SK-N-SH treated with all-trans-retinoic acid at 6 μM for 48 hours (cell line): ENCODE results near the gene PNPLA8.

Experiments used
- ATAC-seq: fragments of 200-7000 bp; cut with Tn5 transposase; 3 replicates; pipeline ENCODE4 v1.9.1; 2020; ENCODE audit warnings: mild to moderate bottlenecking, moderate library complexity
- ARNTL ChIP-seq: fragments of 450-650 bp; formaldehyde crosslinking; IDR thresholded peaks from 2 replicates; pipeline ENCODE4 v1.5.0; 2020; ENCODE audit warnings: low read depth, mild to moderate bottlenecking, moderate library complexity, borderline replicate concordance
- BACH2 ChIP-seq: fragments of 250-450 bp; sonication (Bioruptor Pico); IDR thresholded peaks from 2 replicates; pipeline ENCODE4 v1.9.0; 2021; ENCODE audit warnings: mild to moderate bottlenecking, borderline replicate concordance
- CSDC2 ChIP-seq: fragments of 250-450 bp; sonication (Bioruptor Pico); IDR thresholded peaks from 2 replicates; pipeline ENCODE4 v1.5.0; 2020; ENCODE audit warnings: mild to moderate bottlenecking, moderate library complexity
- CSRNP3 ChIP-seq: fragments of 250-450 bp; sonication (Bioruptor Pico); IDR thresholded peaks from 2 replicates; pipeline ENCODE4 v1.5.1; 2021; ENCODE audit warnings: mild to moderate bottlenecking, moderate library complexity
- ESRRG ChIP-seq: fragments of 250-450 bp; sonication (Bioruptor Pico); IDR thresholded peaks from 2 replicates; pipeline ENCODE4 v1.6.1; 2021; ENCODE audit warnings: mild to moderate bottlenecking
- GLIS3 ChIP-seq: fragments of 250-450 bp; sonication (Bioruptor Pico); IDR thresholded peaks from 2 replicates; pipeline ENCODE4 v1.5.0; 2020; ENCODE audit warnings: mild to moderate bottlenecking, moderate library complexity
- ISL1 ChIP-seq: fragments of 250-450 bp; sonication (Bioruptor Pico); IDR thresholded peaks from 2 replicates; pipeline ENCODE4 v2.1.2; 2022; ENCODE audit warnings: mild to moderate bottlenecking, moderate library complexity
- OSR1 ChIP-seq: fragments of 250-450 bp; sonication (Bioruptor Pico); IDR thresholded peaks from 2 replicates; pipeline ENCODE4 v1.8.0; 2022; ENCODE audit warnings: moderate library complexity, mild to moderate bottlenecking, inconsistent platforms
- RARB ChIP-seq: fragments of 250-450 bp; sonication (Bioruptor Pico); IDR thresholded peaks from 2 replicates; pipeline ENCODE4 v1.8.0; 2021; ENCODE audit warnings: mild to moderate bottlenecking, moderate library complexity
- SNAI2 ChIP-seq: fragments of 250-450 bp; sonication (Bioruptor Pico); IDR thresholded peaks from 2 replicates; pipeline ENCODE4 v1.5.0; 2020; ENCODE audit warnings: mild to moderate bottlenecking, moderate library complexity
- TCF4 ChIP-seq: fragments of 250-450 bp; sonication (Bioruptor Pico); IDR thresholded peaks from 2 replicates; pipeline ENCODE4 v1.8.0; 2021; ENCODE audit warnings: mild to moderate bottlenecking, moderate library complexity, borderline replicate concordance
- ZC3H10 ChIP-seq: fragments of 250-450 bp; sonication (Bioruptor Pico); IDR thresholded peaks from 2 replicates; pipeline ENCODE4 v1.5.1; 2021; ENCODE audit warnings: mild to moderate bottlenecking, moderate library complexity
- ZFP30 ChIP-seq: fragments of 450-650 bp; formaldehyde crosslinking; IDR thresholded peaks from 2 replicates; pipeline ENCODE4 v1.5.0; 2022; ENCODE audit warnings: mild to moderate bottlenecking, moderate library complexity
- ZNF565 ChIP-seq: fragments of 450-650 bp; formaldehyde crosslinking; conservative IDR thresholded peaks from 2 replicates; pipeline ENCODE4 v1.5.0; 2020; ENCODE audit warnings: low read depth, mild to moderate bottlenecking, moderate library complexity
- ZNF70 ChIP-seq: fragments of 450-650 bp; formaldehyde crosslinking; IDR thresholded peaks from 2 replicates; pipeline ENCODE4 v1.5.0; 2020; ENCODE audit warnings: mild to moderate bottlenecking, moderate library complexity
- TF ChIP-seq, protein P1 (sequence below): fragments of 250-450 bp; sonication (Bioruptor Pico); IDR thresholded peaks from 2 replicates; pipeline ENCODE4 v1.5.1; 2020; ENCODE audit warnings: low read depth, mild to moderate bottlenecking, moderate library complexity
- TF ChIP-seq, protein P2 (sequence below): fragments of 250-450 bp; sonication (Bioruptor Pico); IDR thresholded peaks from 2 replicates; pipeline ENCODE4 v1.8.0; 2020; ENCODE audit warnings: mild to moderate bottlenecking, moderate library complexity, borderline replicate concordance
- TF ChIP-seq, protein P3 (sequence below): fragments of 250-450 bp; sonication (Bioruptor Pico); IDR thresholded peaks from 2 replicates; pipeline ENCODE4 v1.5.0; 2020; ENCODE audit warnings: mild to moderate bottlenecking, moderate library complexity

Gene PNPLA8

GRCh38 chr7:108451296-108451848 lies 74.6 kb downstream of the PNPLA8 start:
- no peak for ATAC-seq
- no peak for TF ChIP-seq SNAI2 (CRISPR knock-in tag)
- TF ChIP-seq, protein P1, sequence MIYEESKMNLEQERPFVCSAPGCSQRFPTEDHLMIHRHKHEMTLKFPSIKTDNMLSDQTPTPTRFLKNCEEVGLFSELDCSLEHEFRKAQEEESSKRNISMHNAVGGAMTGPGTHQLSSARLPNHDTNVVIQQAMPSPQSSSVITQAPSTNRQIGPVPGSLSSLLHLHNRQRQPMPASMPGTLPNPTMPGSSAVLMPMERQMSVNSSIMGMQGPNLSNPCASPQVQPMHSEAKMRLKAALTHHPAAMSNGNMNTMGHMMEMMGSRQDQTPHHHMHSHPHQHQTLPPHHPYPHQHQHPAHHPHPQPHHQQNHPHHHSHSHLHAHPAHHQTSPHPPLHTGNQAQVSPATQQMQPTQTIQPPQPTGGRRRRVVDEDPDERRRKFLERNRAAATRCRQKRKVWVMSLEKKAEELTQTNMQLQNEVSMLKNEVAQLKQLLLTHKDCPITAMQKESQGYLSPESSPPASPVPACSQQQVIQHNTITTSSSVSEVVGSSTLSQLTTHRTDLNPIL (CRISPR knock-in tag), result no peak
- TF ChIP-seq, protein P2, sequence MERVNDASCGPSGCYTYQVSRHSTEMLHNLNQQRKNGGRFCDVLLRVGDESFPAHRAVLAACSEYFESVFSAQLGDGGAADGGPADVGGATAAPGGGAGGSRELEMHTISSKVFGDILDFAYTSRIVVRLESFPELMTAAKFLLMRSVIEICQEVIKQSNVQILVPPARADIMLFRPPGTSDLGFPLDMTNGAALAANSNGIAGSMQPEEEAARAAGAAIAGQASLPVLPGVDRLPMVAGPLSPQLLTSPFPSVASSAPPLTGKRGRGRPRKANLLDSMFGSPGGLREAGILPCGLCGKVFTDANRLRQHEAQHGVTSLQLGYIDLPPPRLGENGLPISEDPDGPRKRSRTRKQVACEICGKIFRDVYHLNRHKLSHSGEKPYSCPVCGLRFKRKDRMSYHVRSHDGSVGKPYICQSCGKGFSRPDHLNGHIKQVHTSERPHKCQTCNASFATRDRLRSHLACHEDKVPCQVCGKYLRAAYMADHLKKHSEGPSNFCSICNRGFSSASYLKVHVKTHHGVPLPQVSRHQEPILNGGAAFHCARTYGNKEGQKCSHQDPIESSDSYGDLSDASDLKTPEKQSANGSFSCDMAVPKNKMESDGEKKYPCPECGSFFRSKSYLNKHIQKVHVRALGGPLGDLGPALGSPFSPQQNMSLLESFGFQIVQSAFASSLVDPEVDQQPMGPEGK, result no peak
- no peak for TF ChIP-seq ZNF565 (CRISPR knock-in tag)
- TF ChIP-seq GLIS3 (CRISPR knock-in tag), result no peak
- no peak for TF ChIP-seq OSR1 (CRISPR knock-in tag)
- TF ChIP-seq ZC3H10 (CRISPR knock-in tag), result no peak
- no peak for TF ChIP-seq ZFP30 (CRISPR knock-in tag)
- TF ChIP-seq ARNTL (CRISPR knock-in tag), result no peak
- TF ChIP-seq ESRRG (CRISPR knock-in tag), result no peak
- TF ChIP-seq, protein P3, sequence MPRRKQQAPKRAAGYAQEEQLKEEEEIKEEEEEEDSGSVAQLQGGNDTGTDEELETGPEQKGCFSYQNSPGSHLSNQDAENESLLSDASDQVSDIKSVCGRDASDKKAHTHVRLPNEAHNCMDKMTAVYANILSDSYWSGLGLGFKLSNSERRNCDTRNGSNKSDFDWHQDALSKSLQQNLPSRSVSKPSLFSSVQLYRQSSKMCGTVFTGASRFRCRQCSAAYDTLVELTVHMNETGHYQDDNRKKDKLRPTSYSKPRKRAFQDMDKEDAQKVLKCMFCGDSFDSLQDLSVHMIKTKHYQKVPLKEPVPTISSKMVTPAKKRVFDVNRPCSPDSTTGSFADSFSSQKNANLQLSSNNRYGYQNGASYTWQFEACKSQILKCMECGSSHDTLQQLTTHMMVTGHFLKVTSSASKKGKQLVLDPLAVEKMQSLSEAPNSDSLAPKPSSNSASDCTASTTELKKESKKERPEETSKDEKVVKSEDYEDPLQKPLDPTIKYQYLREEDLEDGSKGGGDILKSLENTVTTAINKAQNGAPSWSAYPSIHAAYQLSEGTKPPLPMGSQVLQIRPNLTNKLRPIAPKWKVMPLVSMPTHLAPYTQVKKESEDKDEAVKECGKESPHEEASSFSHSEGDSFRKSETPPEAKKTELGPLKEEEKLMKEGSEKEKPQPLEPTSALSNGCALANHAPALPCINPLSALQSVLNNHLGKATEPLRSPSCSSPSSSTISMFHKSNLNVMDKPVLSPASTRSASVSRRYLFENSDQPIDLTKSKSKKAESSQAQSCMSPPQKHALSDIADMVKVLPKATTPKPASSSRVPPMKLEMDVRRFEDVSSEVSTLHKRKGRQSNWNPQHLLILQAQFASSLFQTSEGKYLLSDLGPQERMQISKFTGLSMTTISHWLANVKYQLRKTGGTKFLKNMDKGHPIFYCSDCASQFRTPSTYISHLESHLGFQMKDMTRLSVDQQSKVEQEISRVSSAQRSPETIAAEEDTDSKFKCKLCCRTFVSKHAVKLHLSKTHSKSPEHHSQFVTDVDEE (CRISPR knock-in tag), result no peak
- no peak for TF ChIP-seq ISL1 (CRISPR knock-in tag)
- TF ChIP-seq CSRNP3 (CRISPR knock-in tag), result no peak
- TF ChIP-seq BACH2, result no peak
- no peak for TF ChIP-seq CSDC2
- no peak for TF ChIP-seq RARB

DNA sequence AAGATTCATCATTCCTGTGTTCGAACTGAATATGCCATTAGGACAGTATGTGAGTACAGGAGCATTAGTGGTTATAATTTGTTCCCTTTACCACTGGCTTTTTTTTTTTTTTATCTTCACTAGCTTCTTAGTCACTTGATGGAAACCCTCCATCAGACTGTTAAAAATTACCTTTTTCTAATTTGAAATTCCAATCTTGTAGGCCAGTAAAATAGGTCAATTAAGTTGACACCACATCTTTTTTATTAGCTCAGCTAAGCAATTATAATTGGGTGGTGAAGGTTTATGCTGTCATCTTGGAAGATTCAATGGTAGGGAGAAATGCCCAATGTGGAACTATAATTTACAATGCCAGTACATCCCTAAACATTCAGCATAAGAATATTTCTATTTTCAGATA lies 75.8 kb downstream of the PNPLA8 start:
- no peak for TF ChIP-seq CSRNP3 (CRISPR knock-in tag)
- no peak for TF ChIP-seq TCF4 (CRISPR knock-in tag)
- TF ChIP-seq ZNF70 (CRISPR knock-in tag), result no peak
- TF ChIP-seq RARB, result no peak
- TF ChIP-seq OSR1 (CRISPR knock-in tag), result no peak
- ATAC-seq, result no peak

- no peak for ATAC-seq
Observed at GRCh38 chr7:108449521-108449920, 76.4 kb downstream of the PNPLA8 start.

More at GRCh38 chr7:108449521-108449920, 76.4 kb downstream of the PNPLA8 start:
- TF ChIP-seq SNAI2 (CRISPR knock-in tag) (no peak), GLIS3 (CRISPR knock-in tag) (no peak), ESRRG (CRISPR knock-in tag) (no peak), ZNF70 (CRISPR knock-in tag) (no peak), TCF4 (CRISPR knock-in tag) (no peak), CSRNP3 (CRISPR knock-in tag) (no peak)
- TF ChIP-seq, protein P2, result no peak
- TF ChIP-seq, protein P1 (CRISPR knock-in tag), result no peak
